ENCODE measurements around the gene CSMD2.
"Not testable (repeated sequence)": the region's sequence is repeated elsewhere in the genome, so short reads cannot be mapped to it uniquely, and the experiment has no call there.

Gene CSMD2

DNA sequence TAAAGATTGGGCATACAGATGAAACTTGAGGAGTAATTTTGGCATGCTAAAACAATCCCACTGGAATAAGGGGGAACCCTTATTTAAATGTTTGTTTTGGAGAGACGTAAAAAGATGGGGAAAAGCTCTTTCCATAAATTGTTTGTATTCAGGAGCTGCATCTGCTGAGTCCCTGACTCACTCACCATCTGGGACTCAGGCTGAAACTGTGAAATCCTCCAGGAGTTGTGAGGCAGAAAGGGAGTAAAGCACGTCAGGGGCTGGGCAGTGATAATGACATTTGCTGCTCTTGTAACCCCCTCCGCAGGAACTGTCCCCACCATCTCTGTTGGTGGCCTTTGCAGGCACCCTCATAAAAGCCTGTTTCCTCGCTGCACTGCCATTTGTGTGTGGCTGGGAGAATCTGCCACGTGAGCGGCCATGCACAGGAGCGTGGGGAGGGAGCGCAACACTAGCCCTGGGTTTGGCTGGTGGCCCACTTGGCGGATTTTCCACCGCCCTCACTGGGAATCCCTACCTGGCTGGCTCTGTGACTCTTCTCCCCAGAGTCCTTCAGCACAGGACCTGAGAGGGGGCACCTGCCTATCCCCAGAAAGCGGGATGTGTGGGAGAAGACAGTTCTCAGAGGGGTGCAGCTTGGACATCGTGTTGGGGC lies 647.3 kb downstream of the CSMD2 start:
- in situ Hi-C loops (cut with HindIII; ENCODE audit: low sequenced_read_pairs) = no loop called here

DNA sequence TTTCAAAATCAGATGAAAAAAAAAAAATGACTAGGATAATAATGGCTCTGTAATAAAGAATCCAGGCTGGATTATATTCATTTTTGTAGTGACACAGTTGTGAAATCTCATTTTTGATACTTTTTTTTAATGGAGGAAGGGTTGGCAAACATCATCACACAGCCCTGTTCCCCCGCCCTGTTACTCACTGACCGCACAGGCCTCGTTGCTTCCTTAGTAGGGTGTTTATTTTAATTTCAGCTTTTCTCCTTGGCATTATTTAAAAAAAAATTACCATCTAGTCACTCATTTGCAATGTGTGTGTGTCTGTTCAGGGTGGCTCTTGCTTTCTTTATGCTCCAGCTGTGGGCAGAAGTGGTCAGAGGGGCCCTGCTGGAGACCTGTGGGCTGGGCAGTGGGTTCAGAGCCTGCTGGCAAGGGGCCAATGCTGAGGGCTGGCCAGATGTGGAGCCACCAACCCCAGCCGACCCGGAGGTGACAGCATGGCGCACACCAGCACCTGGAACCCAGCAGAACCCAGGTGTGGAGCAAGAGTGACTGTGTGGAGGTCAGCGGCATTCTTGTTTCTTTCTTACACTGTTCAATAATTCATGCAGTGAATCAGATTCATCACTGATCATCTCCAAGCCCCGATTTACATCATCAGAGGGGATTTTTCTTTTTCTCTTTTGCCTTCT lies 648.0 kb downstream of the CSMD2 start:
- in situ Hi-C loops (cut with HindIII; ENCODE audit: low sequenced_read_pairs) = no loop called here

DNA sequence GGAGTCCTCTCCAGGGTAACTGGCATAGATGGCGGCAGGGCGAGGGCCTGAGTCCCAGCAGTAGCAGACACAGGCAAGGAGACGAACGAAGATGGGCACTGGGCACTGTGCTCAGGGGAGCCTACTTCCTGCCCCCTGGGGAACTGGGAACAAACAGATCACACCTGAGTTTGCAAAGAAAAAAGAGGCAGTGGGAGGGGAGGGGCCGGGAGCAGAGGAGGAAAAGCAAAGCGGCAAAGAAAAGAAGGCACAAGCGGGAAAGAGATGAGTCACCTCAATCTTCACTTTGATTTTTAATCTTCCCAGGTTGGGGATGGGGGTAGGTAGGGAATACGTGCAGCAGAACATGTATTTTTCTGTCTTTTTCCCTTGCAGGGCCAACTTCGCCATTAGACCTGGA lies 648.6 kb downstream of the CSMD2 start:
- in situ Hi-C loops (cut with HindIII; ENCODE audit: low sequenced_read_pairs) = no loop called here

DNA sequence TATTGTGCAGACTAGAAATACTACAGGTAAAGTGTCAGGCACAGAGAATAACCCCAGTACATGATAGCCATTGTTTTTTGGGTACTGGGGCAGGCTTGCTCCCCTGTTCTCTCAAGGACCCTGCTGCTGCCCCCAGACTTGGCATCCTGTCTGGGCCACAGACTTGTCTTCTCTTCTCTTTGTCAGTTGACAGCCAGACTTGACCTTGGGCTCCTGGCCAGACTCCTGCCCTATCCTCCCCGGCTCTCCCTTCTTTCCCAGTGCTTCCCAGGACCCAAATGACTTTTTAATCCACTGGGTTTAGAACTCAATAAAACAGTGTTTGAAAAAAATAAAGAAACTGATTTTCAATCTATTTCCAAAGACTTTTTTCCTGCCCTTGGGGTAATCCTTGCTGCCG lies 649.4 kb downstream of the CSMD2 start:
- in situ Hi-C loops (cut with HindIII; ENCODE audit: low sequenced_read_pairs) = no loop called here

DNA sequence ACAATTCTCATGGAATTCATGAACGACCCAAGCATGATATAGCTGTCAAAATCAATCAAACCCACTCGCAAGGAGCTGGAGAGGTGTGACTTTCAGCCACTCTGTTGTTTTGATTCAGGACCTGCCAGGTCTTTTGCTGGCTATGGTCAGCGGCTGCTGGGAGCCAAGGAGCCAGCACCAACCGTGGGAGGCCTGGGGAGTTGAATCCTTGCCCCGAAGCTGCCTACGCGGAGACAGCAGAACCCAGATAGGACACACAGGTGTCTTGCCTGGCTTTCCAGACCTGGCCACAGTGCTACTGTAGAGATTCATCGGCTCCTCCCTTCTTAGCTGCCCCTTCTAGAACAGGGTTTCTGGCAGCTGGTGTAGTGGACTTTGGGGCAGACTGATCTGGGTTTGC lies 649.9 kb downstream of the CSMD2 start:
- in situ Hi-C loops (cut with HindIII; ENCODE audit: low sequenced_read_pairs) = no loop called here

DNA sequence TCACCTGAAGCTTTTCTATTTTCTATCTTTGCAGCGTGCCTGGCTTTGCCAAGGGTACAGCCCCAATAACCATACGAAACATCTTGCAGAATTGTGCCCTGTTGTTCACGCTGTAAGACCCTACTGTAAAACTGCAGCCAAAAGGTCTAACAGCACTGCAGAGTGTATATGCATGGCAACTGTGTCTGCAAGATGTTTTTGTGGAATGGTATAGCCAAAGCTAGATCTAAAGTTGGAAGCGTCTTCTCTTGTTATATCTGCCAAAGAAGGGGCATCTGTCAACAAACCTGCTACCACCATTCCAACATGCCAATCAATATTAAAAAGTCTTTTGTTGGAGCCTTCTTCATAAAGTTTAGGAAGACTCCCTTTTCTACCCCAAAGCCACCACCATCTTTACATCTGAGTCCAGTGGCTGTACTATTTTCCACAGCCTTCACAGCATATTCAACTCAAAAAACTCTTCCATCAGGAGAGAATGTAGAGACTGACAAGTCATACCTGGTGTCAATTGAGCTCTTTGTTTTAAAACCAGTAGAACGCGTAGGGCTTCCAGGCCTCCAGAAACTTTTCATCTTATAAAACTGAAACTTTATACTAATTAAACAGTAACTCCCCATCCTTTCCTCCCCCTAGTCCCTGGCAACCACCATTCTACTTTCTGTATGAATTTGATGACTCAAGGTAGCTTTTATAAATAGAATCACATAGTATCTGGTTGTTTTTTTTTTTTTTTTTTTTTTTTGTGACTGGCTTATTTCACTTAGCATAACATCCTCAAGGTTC lies 652.6 kb downstream of the CSMD2 start:
- in situ Hi-C loops (cut with HindIII; ENCODE audit: low sequenced_read_pairs) = no loop called here

DNA sequence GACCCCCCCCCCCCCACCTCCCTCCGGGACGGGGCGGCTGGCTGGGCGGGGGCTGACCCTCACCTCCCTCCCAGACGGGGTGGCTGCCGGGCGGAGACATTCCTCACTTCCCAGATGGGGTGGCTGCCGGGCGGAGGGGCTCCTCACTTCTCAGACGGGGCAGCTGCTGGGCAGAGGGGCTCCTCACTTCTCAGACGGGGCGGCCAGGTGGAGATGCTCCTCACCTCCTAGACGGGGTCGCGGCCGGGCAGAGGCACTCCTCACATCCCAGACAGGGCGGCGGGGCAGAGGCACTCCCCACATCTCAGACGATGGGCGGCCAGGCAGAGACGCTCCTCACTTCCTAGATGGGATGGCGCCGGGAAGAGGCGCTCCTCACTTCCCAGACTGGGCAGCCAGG lies 655.8 kb downstream of the CSMD2 start:
- in situ Hi-C loops (cut with HindIII; ENCODE audit: low sequenced_read_pairs) = not testable (repeated sequence)

DNA sequence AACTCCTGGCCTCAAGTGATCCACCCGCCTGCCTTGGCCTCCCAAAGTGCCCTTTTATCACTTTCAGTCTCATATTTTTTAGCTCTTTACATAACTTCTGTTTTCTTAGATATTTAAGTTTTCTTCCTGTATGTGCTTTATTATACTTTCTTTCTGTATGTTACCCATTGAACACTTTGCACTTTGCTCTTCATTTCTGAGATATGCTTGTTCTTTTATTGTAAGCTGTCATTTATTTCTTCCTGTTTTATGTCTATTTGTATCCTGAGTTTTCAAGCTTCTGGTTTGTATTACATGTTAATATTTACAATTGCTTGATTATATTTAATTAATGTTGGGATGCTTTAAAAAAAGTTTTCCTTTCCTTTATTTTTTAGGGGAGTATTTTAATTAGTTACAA lies 656.9 kb downstream of the CSMD2 start:
- in situ Hi-C loops (cut with HindIII; ENCODE audit: low sequenced_read_pairs) = no loop called here

DNA sequence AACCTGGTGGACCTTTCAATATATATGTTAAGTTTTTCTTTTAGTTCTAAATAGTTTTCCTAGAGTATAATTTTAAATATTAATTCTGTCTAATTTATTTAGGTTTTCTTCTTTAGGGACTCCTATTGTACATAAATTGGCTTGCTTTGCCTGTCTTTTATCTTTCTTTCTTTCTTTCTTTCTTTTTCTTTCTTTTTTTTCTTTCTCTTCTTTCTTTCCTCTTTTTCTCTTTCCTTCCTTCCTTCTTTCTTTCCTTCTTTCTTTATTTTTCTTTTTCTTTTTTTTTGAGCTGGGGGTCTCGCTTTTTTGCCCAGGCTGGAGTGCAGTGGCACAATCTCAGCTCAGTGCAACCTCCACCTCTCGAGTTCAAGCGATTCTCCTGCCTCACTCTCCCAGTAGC lies 657.4 kb downstream of the CSMD2 start:
- in situ Hi-C loops (cut with HindIII; ENCODE audit: low sequenced_read_pairs) = no loop called here

DNA sequence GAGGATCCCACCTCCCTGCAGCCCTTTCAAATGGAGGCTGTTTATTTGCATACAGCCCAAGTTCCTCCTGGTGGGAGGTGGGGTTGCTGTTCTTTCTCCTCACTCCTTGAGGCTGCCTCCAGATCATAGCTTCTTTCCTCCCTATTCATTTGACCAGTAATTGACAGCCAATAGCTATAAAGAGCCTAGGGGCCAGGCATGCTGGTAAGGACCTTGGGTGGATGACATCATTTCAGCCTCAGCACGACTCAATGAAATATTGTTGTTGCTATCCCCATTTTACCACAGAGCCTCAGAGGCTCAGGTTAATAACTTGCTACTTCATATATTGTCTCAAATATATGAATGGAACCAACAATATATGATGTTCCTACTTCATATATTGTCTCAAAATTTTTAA lies 661.5 kb downstream of the CSMD2 start:
- in situ Hi-C loops (cut with HindIII; ENCODE audit: low sequenced_read_pairs) = no loop called here

DNA sequence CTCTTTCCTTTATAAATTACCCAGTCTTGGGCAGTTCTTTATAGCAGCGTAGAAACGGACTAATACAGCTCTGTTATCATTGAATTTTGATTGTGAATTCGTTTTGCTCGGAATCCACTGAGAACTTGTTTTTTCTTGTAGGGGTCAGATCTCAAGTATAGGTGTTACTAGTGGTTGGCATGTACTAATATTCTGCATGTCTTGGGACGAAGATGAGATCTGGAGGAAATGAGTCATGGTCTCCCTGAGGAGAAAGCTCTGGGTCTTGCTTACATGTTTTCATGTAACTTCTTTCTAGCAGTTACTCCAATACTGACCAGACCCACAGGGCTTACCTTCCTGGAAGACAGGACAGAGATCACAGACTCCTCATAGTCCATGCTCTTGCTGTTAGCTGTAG lies 662.3 kb downstream of the CSMD2 start:
- in situ Hi-C loops (cut with HindIII; ENCODE audit: low sequenced_read_pairs) = no loop called here

DNA sequence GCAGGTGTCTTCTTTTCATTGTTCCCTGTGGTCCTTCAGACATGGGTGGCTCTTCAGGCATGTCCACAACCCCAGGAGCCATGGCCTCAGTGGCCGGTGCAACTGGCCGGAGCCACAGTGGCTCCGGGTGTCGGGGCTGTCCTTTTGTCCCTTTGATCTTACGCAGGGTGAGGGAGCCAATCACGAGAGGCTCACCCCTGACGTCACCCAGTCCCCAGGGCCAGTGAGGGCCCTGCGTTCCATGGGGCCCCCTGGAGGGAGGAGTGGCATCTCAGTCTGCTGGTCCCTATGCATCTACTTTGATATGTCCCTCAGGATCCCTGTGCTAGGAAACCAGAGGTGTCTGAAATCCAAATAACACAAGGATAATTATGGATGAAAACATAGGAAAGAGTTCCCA lies 663.3 kb downstream of the CSMD2 start:
- in situ Hi-C loops (cut with HindIII; ENCODE audit: low sequenced_read_pairs) = no loop called here

DNA sequence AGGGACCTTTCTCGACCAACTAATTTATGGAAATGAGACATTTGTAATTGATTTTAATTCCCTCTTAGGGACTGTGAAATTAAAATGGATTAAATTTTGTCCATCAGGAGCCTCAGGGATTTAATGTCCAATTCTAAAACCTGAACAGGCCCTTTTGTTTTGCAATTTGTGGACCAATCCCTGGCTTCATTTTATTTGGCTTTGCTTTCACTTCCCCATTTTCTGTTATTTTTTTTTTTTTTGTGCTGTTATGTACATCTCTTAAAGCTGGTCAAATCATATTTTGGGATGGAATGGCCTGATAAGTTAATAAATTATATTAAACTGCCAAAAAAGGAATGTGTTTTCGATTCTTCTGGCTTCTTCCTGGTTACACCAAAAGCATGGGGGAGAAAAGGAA lies 663.7 kb downstream of the CSMD2 start:
- in situ Hi-C loops (cut with HindIII; ENCODE audit: low sequenced_read_pairs) = no loop called here

DNA sequence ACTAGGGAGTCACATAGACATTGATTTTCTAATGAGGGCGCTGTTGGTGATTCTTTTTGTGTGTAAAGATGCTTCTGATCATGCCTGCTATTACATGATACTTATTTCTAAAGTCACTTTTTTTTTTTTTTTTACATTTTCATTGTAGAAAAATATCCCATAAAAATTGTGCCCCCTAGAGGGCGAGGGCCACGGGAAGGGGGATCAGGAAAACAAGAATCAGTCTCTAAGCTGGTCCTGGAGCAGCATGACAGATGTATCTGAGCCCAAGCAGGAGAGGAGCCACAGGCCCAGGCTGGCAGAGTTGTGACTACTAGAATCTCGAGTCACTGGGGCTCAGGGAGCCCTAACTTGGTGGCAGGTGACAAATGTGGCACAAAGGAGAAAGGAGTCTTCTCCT lies 664.5 kb downstream of the CSMD2 start:
- in situ Hi-C loops (cut with HindIII; ENCODE audit: low sequenced_read_pairs) = no loop called here

DNA sequence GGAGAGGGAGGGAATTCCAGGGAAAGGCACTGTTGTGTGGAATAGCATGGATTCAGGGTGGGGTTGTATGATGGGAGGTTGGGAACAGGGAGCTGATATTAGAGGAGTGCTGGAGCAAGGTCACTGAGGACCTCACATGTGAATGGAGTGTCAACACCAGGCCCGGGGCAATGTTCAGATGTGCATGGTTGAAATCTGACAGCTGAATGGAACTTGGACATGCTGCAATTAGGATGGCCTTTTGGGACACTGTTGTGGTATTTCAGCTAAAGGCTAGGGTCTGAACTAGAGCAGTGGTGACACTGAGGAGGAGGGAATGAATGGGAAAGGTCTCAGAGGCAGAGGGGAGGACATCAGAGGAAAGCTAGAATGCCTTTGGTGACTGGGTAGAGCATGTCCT lies 667.6 kb downstream of the CSMD2 start:
- in situ Hi-C loops (cut with HindIII; ENCODE audit: low sequenced_read_pairs) = no loop called here

DNA sequence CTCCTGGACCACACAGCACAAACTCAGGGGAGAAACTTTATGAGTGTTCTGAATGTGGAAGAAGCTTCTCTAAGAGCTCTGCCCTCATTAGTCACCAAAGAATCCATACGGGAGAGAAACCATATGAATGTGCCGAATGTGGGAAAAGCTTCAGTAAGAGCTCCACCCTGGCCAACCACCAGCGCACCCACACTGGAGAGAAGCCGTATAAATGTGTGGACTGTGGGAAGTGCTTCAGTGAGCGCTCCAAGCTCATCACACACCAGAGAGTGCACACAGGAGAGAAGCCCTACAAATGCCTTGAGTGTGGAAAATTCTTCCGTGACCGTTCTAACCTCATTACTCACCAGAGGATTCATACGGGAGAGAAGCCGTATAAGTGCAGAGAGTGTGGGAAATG lies 670.1 kb downstream of the CSMD2 start:
- in situ Hi-C loops (cut with HindIII; ENCODE audit: low sequenced_read_pairs) = no loop called here

DNA sequence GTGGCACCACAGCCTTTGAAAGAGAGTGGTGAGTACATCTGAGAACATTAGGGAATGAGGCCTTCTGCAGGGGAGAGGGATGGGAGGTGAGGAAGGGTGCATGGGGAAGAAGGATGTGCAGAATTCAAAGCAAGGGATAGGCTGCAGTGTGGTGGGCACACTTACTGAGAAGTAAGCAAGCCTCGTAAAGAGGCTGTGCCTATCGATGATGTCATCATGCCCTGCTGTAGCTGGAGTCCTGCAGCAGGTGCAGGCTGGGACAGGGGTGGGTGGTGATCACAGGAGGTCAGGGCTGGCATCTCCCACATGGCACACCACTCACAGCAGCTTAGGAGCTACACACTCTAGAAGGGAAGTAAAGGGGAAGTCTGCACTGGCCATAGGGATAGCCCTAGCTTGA lies 676.4 kb downstream of the CSMD2 start:
- in situ Hi-C loops (cut with HindIII; ENCODE audit: low sequenced_read_pairs) = no loop called here

DNA sequence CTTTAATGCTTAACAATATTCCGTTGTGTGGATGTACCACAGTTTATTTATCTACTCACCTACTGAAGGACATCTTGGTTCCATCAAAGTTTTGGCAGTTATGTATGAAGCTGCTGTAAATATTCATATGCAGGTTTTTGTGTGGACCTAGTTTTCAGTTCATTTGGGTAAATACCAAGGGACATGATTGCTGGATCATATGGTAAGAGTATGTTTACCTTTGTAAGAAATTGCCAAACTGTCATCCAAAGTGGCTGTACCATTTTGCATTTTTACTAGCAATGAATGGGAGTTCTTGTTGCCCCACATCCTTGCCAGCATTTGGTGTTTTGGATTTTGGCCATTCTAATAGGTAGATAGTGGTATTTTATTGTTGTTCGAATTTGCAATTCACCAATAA lies 682.6 kb downstream of the CSMD2 start:
- in situ Hi-C loops (cut with HindIII; ENCODE audit: low sequenced_read_pairs) = no loop called here

DNA sequence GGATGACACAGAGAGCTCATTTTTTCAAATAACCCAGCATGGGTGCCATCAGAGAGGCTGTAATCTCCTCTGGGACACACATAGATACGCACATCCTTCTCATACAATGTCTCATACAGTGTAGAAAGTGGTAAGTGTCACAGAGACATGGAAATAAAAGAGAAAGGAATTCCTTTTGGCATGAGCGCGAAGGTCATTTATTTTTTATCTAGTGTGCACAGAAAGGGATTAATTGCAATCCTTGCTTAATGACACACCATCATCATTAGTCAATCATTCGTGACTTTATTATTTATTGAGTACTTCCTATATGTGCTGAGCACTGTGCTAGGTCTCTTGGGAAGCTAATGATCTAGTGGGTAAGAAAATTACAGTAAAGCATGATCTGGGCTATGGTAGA lies 687.6 kb downstream of the CSMD2 start:
- in situ Hi-C loops (cut with HindIII; ENCODE audit: low sequenced_read_pairs) = no loop called here

DNA sequence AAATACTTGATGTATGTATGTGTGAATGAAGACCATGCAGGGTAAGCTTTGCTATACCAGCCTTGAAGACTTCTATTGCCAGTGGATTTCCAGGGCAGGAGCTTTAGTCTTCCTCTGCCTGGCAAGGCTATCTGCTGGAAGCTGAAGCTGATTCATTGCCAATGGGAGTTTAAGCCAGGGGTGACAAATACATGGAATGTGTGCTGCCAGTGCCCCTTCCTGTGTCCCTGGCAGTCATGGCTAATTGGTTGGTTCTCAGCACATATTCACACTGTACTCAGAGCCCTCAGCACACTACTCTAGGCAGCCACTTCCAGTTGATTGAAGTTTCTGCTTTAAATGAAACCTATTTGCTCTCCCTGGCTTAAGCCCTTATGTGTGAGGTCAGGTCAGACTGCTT lies 691.1 kb downstream of the CSMD2 start:
- in situ Hi-C loops (cut with HindIII; ENCODE audit: low sequenced_read_pairs) = no loop called here

DNA sequence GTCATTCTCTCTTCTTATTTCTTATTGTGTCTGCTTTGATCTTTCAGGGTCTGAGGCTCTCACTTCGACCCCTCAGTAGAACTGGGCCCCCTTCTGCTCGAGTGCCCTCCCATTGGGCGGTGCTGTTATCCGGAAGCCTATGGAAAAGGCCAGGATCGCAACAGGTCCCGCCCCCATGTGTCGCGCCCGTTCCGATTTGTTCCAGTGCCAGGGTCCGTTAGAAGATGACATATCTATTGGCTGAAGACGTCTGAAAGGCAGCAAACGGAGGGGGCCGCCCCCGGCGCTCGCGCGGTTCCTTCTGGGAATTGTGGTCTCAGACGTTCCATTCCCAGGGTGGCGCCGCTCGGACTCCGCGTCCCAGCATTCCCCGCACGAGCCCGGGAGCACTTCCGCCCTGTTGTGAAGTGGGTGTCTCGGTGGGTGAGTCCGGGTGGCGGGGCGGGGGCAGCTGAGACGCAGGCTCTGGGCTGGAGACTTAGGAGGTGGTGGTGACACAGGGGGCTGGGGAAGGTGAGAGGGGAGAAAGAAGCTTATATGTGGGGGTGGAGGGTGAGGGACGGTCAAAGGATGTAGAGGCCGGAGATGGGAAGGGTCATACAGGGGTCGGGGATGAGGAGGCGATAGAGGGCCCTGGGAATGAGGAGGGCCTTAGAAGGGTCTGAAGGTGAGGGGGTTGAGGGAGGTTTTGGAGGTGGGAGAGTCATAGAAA lies 692.6 kb downstream of the CSMD2 start, which contains the start of gene ZSCAN20:
TSS of gene ZSCAN20 (plus strand) at position 377 of the 712 bp plus-strand sequence. CDS start 6,644 bp downstream, outside the sequence.
- in situ Hi-C loops (cut with HindIII; ENCODE audit: low sequenced_read_pairs) = no loop called here

Data from DLD1 (cell line).